NCI-H128 (cell line): ENCODE measurements around the gene CPNE5.
A peak's percentile ranks its signal among the peaks of the same experiment; 100 is the strongest.

Experiments
- DNase-seq: peaks from one replicate; lab custom pipeline; 2025; ENCODE audit not compliant: unreplicated experiment; lab: John Stamatoyannopoulos, UW

CPNE5 gene

GRCh38 chr6:36838896-36839748, at the start of gene CPNE5:
TSS of gene CPNE5 (minus strand) at chr6:36839444. CDS start at chr6:36839377, 67 bp downstream.
- peak; percentile 24 for DNase-seq

GRCh38 chr6:36888115-36888643, 48.9 kb upstream of the CPNE5 start:
- no peak for DNase-seq

GRCh38 chr6:36886950-36887618, 47.8 kb upstream of the CPNE5 start:
- no peak for DNase-seq

- peak; percentile 97 for DNase-seq
These were observed 46.5 kb upstream of the CPNE5 start, which contains the start of gene C6orf89 for GRCh38 chr6:36885461-36886401. TSS of gene C6orf89 (plus strand) at chr6:36885952. CDS start at chr6:36899445, 13,493 bp downstream.

- DNase-seq = no peak
These were observed 45.4 kb upstream of the CPNE5 start for GRCh38 chr6:36884610-36885009.

GRCh38 chr6:36875250-36875633, 36.0 kb upstream of the CPNE5 start:
- DNase-seq = no peak

GRCh38 chr6:36874443-36875249, 35.4 kb upstream of the CPNE5 start, which contains the start of gene PPIL1:
TSS of gene PPIL1 (minus strand) at chr6:36874803. CDS start at chr6:36874772, 31 bp downstream.
- DNase-seq = peak; percentile 81

GRCh38 chr6:36873612-36874442, 34.6 kb upstream of the CPNE5 start:
- DNase-seq = no peak

- DNase-seq = no peak
These were observed 33.9 kb upstream of the CPNE5 start for GRCh38 chr6:36873115-36873514.

GRCh38 chr6:36871686-36872085, 32.4 kb upstream of the CPNE5 start:
- DNase-seq = no peak

GRCh38 chr6:36867471-36868224, 28.4 kb upstream of the CPNE5 start:
- no peak for DNase-seq

GRCh38 chr6:36865835-36866234, 26.6 kb upstream of the CPNE5 start:
- no peak for DNase-seq

GRCh38 chr6:36863670-36864540, 24.7 kb upstream of the CPNE5 start:
- no peak for DNase-seq

GRCh38 chr6:36862848-36863382, 23.7 kb upstream of the CPNE5 start:
- no peak for DNase-seq

GRCh38 chr6:36862164-36862847, 23.1 kb upstream of the CPNE5 start:
- DNase-seq = no peak

- no peak for DNase-seq
These were observed 20.9 kb upstream of the CPNE5 start for GRCh38 chr6:36860126-36860525.
